Ascending aorta (tissue), 2 donors: ENCODE data around the gene SETDB2. TPM values are rescaled to one million over a fixed set of nuclear protein-coding genes. Genes with fewer than 3 reads are reported as not detected.
A peak's percentile ranks its signal among the peaks of the same experiment; 100 is the strongest.

Experiments
- DNase-seq, 2 donors: peaks; one replicate each; pipeline ENCODE4 v3.0.0-alpha.2; 2019; ENCODE audit warnings: low spot score in 2 of 2
- H3K27ac ChIP-seq, 2 donors: fragments of 200-600 bp; sonication (generic); one replicate each; pipeline ENCODE4 v1.5.1; 2016 to 2017; ENCODE audit warnings: mild to moderate bottlenecking in 1 of 2
- H3K27me3 ChIP-seq: fragments of 200-600 bp; sonication (generic); one replicate; pipeline ENCODE4 v1.5.1; 2017
- H3K36me3 ChIP-seq, 2 donors: fragments of 200-600 bp; sonication (generic); one replicate each; pipeline ENCODE4 v1.5.1; 2016
- H3K4me1 ChIP-seq, 2 donors: fragments of 200-600 bp; sonication (generic); one replicate each; pipeline ENCODE4 v1.5.1; 2016 to 2017; ENCODE audit warnings: mild to moderate bottlenecking in 1 of 2
- H3K4me3 ChIP-seq, 2 donors: fragments of 200-600 bp; sonication (generic); one replicate each; pipeline ENCODE4 v1.5.1; 2016 to 2017; ENCODE audit warnings: mild to moderate bottlenecking in 1 of 2
- H3K9me3 ChIP-seq, 2 donors: fragments of 200-600 bp; sonication (generic); one replicate each; pipeline ENCODE4 v1.5.1; 2016
- CTCF ChIP-seq, 3 experiments: fragments of 200-600 bp in 2 of 3; fragments of 450-650 bp in 1 of 3; sonication (generic) in 2 of 3; IDR thresholded peaks; one replicate each; pipeline ENCODE4 v1.5.1; 2016 to 2019; ENCODE audit warnings: antibody characterized with exemption in 3 of 3, mild to moderate bottlenecking in 1 of 3, moderate library complexity in 1 of 3
- intact Hi-C: fragments of 100-400 bp; cut with DNase I; formaldehyde crosslinking; loops from one replicate; pipeline ENCODE4 v1.15.1; 2023
- total RNA-seq: library from RNA; depleted of rRNA; stranded (reverse); fragments of >200 nt; gene quantifications from one replicate; pipeline ENCODE4 v1.1.0, GENCODE V29; 2016

The SETDB2 gene, protein sequence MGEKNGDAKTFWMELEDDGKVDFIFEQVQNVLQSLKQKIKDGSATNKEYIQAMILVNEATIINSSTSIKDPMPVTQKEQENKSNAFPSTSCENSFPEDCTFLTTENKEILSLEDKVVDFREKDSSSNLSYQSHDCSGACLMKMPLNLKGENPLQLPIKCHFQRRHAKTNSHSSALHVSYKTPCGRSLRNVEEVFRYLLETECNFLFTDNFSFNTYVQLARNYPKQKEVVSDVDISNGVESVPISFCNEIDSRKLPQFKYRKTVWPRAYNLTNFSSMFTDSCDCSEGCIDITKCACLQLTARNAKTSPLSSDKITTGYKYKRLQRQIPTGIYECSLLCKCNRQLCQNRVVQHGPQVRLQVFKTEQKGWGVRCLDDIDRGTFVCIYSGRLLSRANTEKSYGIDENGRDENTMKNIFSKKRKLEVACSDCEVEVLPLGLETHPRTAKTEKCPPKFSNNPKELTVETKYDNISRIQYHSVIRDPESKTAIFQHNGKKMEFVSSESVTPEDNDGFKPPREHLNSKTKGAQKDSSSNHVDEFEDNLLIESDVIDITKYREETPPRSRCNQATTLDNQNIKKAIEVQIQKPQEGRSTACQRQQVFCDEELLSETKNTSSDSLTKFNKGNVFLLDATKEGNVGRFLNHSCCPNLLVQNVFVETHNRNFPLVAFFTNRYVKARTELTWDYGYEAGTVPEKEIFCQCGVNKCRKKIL
- total RNA-seq: 7.2 TPM

DNA sequence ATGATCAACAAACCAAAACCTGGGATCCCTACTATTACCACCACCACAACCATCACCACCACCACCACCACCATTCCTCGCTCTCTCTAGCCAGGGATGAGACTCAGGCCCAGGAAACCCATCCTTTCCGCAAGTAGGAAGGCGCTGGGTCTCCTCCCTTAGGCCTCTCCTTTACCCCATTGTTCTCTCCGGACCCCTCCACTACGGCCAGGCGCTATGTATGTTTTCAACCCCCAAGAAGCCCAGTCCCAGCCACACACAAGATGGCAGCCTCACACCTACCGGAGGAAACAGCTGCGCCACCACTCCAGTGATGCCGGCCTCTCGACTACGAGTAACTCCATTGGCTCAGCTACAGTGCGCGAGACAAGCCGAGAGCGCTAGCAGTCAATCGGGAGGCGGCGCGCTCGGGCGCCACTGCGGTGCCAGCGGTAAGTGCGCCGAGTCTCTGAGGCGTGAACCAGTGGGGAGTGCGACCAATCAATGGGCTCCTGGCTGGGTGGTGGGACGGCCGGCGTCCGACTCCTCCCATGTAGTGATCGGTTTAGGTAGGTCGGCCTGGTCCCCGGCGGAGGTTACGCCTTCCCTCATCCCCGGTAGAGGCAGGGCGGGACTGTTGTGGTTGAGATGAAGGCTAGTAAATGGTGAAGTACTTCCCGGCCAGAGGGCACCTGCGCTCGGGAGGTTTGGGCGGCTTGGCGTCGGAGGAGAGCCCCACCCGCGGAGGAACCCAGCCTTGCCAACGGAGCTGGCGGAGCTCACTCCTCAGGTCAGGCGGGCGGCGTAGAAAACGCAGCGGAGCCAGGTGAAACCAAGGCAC lies at the start of gene SETDB2, which contains the start of gene CAB39L:
Gene SETDB2 (plus strand): TSS at position 571 of the 820 bp plus-strand sequence. CDS start 7,620 bp downstream, outside the sequence.
Gene CAB39L (minus strand): TSS at position 361 of the 820 bp plus-strand sequence. CDS start 61,154 bp downstream, outside the sequence.
- no peaks in the 10 kb centered on the region for H3K36me3 ChIP-seq
- intact Hi-C loops: loop anchor here (1.0 to 10.0 kb wide), 6 partner anchors 51 to 1209 kb away; partner anchors contain the start of genes CDADC1, FNDC3A, ITM2B and KPNA3
- DNase-seq: peak; percentile 99 to 100
- H3K4me3 ChIP-seq: peak within 1 kb of the TSS; percentile 75 to 84
- no peaks in the 10 kb centered on the region for H3K9me3 ChIP-seq
- peak; percentile 26 to 45 (median 42) for TF ChIP-seq CTCF (IDR thresholded peaks at IDR 0.05)
- peak within 1 kb of the TSS; percentile 96 to 99 for H3K27ac ChIP-seq
- peaks cover 2 to 20% of the 10 kb centered on the region in 2 donors for H3K4me1 ChIP-seq
- H3K27me3 ChIP-seq: no peaks in the 10 kb centered on the region

- peak in 1 of 2 donors; percentile 79 for DNase-seq
- TF ChIP-seq CTCF (IDR thresholded peaks at IDR 0.05): no peak
- no peaks in the 10 kb centered on the region for H3K27me3 ChIP-seq
- no peak overlapping the region for H3K4me3 ChIP-seq
- H3K4me1 ChIP-seq: peaks cover 0 to 5% of the 10 kb centered on the region in 2 donors
- peak overlapping the region; percentile 74 to 83 for H3K27ac ChIP-seq
- intact Hi-C loops: loop anchor here (2.0 kb wide), 1 partner anchor 39 kb away; no protein-coding TSS in a partner anchor
- H3K9me3 ChIP-seq: no peaks in the 10 kb centered on the region
- no peaks in the 10 kb centered on the region for H3K36me3 ChIP-seq
These were observed 48.6 kb upstream of the SETDB2 start for GRCh38 chr13:49395451-49395865.

DNA sequence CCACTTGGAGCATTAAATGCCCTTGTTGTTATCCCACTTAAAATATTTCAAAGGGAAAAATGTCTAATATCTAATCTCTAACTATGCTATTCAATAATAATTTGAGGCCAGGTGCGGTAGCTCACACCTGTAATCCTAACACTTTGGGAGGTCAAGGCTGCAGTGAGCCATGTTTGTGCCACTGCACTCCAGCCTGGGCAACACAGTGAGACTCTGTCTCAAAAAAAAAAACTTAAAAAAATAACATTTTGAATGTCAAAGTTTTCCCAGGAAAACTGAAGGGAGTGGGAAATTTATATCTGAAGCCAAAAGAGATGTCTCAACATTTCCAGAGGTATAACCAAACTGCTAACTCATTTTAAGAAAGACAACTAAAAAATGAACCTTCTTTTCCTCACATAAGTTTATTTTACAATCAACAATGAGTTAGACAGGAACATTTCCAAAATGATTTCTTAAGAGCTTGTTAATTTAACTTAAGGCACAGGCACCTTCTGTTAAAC lies 48.1 kb upstream of the SETDB2 start:
- no peaks in the 10 kb centered on the region for H3K9me3 ChIP-seq
- peaks cover 0 to 5% of the 10 kb centered on the region in 2 donors for H3K4me1 ChIP-seq
- H3K4me3 ChIP-seq: no peak overlapping the region
- DNase-seq: no peak
- intact Hi-C loops: loop anchor here (2.0 kb wide), 1 partner anchor 39 kb away; no protein-coding TSS in a partner anchor
- H3K27ac ChIP-seq: peak overlapping the region; percentile 74 to 83
- no peaks in the 10 kb centered on the region for H3K27me3 ChIP-seq
- no peaks in the 10 kb centered on the region for H3K36me3 ChIP-seq
- no peak for TF ChIP-seq CTCF (IDR thresholded peaks at IDR 0.05)

DNA sequence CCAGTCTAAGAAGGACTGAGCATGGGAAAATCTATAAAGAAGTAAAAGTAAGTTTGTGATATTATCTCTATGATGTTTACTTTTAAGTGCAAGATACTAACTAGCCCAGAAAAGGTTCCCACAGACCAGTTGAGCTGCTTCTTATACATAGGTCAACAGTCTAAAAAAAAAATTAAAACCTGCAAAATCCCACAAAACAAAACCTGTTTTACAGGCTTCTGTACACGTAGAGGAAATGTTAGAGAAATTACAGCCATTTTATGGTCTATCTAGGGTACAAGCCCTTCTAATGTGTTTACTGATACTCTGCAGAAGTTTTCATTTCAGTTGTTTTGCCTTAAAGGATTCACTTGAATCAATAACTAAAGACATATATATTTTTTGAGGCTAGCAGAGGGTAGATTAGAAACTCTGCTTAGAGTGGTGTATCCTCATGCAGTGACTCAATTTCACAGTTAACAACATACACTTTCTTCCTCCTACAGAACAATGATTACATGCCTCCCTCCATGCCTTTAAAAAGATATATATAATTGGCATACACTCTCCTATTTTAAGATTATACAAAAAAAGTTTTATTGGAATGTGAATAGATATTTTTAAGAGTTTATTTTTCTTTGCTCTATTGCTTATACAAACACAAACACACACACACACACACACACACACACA lies 44.1 kb upstream of the SETDB2 start:
- no peak for DNase-seq
- intact Hi-C loops: loop anchor here (2.0 kb wide), 1 partner anchor 37 kb away; no protein-coding TSS in a partner anchor
- no peaks in the 10 kb centered on the region for H3K36me3 ChIP-seq
- peaks cover 0 to 8% of the 10 kb centered on the region in 2 donors for H3K4me1 ChIP-seq
- H3K4me3 ChIP-seq: peak overlapping the region; percentile 40 to 64
- H3K27ac ChIP-seq: peak overlapping the region; percentile 84 to 86
- no peaks in the 10 kb centered on the region for H3K27me3 ChIP-seq
- no peak for TF ChIP-seq CTCF (IDR thresholded peaks at IDR 0.05)
- peaks cover 0 to 13% of the 10 kb centered on the region in 2 donors for H3K9me3 ChIP-seq
